Measurements from ENCODE around the gene TEC. TPM values are rescaled to one million over a fixed set of nuclear protein-coding genes. Genes with fewer than 3 reads are reported as not detected.

Gene TEC
- total and polyA plus RNA-seq, 11 donors = 1.1 to 4.5 (median 2.2) TPM

DNA sequence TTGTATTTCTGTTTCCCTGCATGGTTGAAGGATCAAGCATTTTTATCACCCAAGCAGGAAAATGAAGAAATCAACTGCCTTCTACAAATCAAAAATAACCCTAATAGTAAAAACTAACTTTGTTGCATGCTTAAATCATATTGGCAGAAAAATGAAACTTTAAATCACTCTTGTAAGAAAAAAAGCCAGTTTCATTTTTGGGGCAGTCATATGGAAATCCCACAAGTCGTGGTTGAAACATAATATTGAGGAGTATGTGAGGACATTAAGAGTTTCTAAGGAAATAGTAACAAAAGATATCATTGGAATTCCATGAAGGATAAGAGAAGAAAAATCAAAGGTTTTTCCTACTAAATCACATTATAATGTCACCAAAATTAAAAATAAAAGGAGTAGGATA is 8.4 kb downstream of the TEC start:
- Histone ChIP-seq H3K36me3 (no peaks in the 10 kb centered on the region), H3K27me3 (no peaks in the 10 kb centered on the region), H3K27ac (peak overlapping the region in 1 of 12 donors; percentile 15), H3K4me3 (no peak overlapping the region), H3K4me1 (peaks cover 0 to 38% (median 0%) of the 10 kb centered on the region in 12 donors), H3K9me3 (no peaks in the 10 kb centered on the region)
- ATAC-seq (no peak), DNase-seq (no peak)
- intact Hi-C loops (cut with DNase I) = loop anchor here in 1 of 10 donors (10.0 kb wide), 1 partner anchor 116 kb away; no protein-coding TSS in a partner anchor
- 48 to 63% (median 61%) methylated on average over 1 of the region's 1 CpG for WGBS, 4 donors
- TF ChIP-seq POLR2A (IDR thresholded peaks at IDR 0.05) = no peak
- TF ChIP-seq, protein P1, sequence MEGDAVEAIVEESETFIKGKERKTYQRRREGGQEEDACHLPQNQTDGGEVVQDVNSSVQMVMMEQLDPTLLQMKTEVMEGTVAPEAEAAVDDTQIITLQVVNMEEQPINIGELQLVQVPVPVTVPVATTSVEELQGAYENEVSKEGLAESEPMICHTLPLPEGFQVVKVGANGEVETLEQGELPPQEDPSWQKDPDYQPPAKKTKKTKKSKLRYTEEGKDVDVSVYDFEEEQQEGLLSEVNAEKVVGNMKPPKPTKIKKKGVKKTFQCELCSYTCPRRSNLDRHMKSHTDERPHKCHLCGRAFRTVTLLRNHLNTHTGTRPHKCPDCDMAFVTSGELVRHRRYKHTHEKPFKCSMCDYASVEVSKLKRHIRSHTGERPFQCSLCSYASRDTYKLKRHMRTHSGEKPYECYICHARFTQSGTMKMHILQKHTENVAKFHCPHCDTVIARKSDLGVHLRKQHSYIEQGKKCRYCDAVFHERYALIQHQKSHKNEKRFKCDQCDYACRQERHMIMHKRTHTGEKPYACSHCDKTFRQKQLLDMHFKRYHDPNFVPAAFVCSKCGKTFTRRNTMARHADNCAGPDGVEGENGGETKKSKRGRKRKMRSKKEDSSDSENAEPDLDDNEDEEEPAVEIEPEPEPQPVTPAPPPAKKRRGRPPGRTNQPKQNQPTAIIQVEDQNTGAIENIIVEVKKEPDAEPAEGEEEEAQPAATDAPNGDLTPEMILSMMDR (IDR thresholded peaks at IDR 0.05) = no peak

DNA sequence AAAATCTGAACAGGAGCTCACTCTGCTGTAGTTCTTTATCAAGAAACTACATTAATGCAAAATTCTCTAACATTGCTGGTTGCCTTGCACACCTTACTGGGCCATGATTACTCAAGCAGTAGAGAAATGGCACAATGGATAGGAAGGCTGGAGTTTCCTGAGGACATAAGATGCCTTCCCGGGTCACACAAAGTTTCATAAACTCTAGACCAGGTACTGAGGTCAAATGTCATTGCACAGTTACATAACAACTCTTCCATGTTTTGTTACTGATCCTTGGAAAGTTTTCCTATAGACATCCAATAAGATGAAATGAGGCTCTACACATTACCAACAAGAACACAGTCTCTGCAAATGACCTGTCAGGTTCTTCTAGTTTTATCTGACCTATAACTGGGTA is 9.9 kb downstream of the TEC start:
- TF ChIP-seq, protein P1 (IDR thresholded peaks at IDR 0.05) = no peak
- no peak for TF ChIP-seq POLR2A (IDR thresholded peaks at IDR 0.05)
- no peak for DNase-seq
- no peak for ATAC-seq
- Histone ChIP-seq H3K4me1 (peaks cover 0 to 38% (median 2%) of the 10 kb centered on the region in 12 donors), H3K9me3 (no peaks in the 10 kb centered on the region), H3K27me3 (no peaks in the 10 kb centered on the region), H3K36me3 (no peaks in the 10 kb centered on the region), H3K27ac (no peak overlapping the region), H3K4me3 (no peak overlapping the region)
- intact Hi-C loops (cut with DNase I) = loop anchor here in 2 of 10 donors (10.0 kb wide), 2 partner anchors 115 to 125 kb away; partner anchors contain the start of gene TXK (in 1 of the 2)
- WGBS, 4 donors = 68 to 96% (median 83%) methylated on average over 1 of the region's 1 CpG

DNA sequence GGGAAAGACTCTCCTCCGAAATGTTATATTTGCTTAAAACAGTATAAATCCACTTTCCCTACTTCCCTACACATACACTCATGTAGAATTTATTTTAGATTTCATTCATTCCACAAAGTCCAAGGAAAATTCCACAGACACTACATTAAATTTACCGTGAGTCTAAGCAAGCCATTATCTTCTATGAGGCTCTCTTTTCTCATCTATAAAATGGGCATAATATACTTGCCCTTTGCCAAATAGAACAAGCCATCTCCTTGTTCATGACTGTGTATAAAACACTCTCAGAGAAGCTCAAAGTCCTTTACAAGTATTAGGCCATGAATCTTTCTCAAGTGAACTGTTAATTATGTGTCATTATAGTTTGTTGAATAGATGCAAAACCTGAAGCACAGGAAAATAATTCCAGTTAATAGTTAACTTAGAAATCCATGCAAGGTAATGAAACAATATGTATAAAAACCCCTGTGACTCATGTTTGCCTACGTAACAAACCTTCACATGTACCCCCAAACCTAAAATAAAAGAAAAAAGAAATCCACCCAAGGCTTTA is 10.7 kb downstream of the TEC start:
- Histone ChIP-seq H3K4me3 (no peak overlapping the region), H3K9me3 (no peaks in the 10 kb centered on the region), H3K27ac (no peak overlapping the region), H3K27me3 (no peaks in the 10 kb centered on the region), H3K4me1 (peaks cover 0 to 41% (median 9%) of the 10 kb centered on the region in 12 donors), H3K36me3 (no peaks in the 10 kb centered on the region)
- WGBS, 4 donors = 89 to 96% (median 94%) methylated on average over 3 of the region's 3 CpGs
- TF ChIP-seq POLR2A (IDR thresholded peaks at IDR 0.05) = no peak
- TF ChIP-seq, protein P1 (IDR thresholded peaks at IDR 0.05) = no peak
- DNase-seq (no peak), ATAC-seq (no peak)
- intact Hi-C loops (cut with DNase I) = loop anchor here in 1 of 10 donors (10.0 kb wide), 1 partner anchor 124 kb away; the partner anchor contains the start of gene TXK

DNA sequence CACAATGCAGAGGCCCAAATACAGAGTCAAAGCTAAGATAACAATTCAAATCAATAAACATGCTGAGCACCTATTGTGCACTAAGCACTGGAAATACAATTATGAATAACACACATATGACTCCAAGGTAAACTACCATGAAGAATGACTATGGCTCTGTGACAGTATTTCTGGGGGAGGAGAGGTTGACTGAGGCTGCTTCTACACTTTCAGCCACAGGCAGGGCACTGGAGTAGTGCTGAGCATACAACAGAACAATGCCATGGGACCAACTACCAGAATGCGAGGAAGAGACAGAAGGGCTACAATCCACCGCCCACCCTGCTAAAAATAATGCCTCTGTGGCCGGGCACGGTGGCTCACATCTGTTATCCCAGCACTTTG is 13.7 kb downstream of the TEC start:
- Histone ChIP-seq H3K36me3 (no peaks in the 10 kb centered on the region), H3K27me3 (no peaks in the 10 kb centered on the region), H3K4me3 (no peak overlapping the region), H3K27ac (peak overlapping the region in 8 of 12 donors; percentile 31 to 78 (median 58)), H3K9me3 (no peaks in the 10 kb centered on the region), H3K4me1 (peaks cover 0 to 39% (median 15%) of the 10 kb centered on the region in 12 donors)
- intact Hi-C loops (cut with DNase I) = loop anchor here in 1 of 10 donors (10.0 kb wide), 1 partner anchor 121 kb away; the partner anchor contains the start of gene TXK
- 80 to 90% (median 89%) methylated on average over 4 of the region's 4 CpGs for WGBS, 4 donors
- no peak for ATAC-seq
- no peak for DNase-seq
- no peak for TF ChIP-seq POLR2A (IDR thresholded peaks at IDR 0.05)
- TF ChIP-seq, protein P1 (IDR thresholded peaks at IDR 0.05) = no peak
